ENCODE measurements around the gene CDH13.

Gene CDH13

DNA sequence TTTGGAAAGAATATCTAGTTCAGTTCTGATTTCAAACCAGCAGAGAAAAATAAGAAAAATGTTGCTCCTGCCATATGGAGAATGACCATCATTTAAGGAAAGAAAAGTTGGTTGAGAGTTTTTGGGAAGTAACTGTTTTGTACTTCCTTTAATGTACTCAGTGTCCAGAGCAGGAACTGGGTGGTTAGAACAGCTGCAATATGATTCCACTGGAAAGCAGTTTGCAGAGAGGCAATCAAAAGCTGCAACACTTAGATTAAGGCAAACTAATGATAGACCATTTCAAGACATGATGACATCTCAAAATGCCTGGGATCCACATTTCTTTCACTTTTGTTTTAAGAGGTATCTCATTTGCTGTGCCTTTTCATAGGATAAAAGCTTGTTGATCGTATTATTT lies 867.7 kb downstream of the CDH13 start:
- no peak for DNase-seq (ENCODE audit: low read depth in 2 of 2)

DNA sequence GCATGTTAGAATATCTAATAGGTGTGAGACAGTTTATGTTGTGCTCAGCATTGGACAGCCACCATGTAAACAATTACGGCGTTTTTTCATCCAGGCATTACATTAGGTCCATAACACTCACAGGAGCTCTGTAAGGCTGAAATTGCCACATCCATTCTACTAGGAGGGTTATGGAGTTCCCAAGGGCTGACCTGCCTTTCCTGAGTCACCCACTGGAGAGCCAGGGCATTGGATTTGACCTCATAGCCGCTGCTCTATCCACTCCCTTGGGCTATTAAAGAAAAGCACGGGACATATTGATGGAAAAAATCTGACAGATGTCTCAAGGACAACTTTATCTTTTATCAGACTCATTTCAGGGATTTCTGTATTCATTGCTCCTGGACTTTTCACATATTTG lies 874.7 kb downstream of the CDH13 start:
- no peak for DNase-seq (ENCODE audit: low read depth in 2 of 2)

DNA sequence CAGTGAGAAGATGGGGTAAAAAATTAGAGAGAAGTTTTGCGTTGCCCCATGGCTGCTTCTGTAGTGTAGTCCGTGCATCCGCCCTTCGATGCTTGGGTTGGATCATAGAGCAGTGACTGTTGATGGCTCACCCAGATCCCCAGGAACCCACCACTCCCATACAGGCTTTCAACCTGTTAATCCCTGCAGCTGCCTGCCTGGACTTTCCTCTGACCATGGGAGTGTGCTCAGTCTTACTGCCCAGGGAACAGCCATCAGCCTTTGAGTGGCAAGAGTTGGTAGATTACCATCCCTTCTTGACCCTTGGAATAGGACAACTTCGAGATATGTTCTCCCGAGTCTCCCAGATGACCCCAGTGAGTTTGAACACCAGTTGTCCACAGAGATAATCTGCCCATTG lies 881.5 kb downstream of the CDH13 start:
- DNase-seq (ENCODE audit: low read depth in 2 of 2): no peak

DNA sequence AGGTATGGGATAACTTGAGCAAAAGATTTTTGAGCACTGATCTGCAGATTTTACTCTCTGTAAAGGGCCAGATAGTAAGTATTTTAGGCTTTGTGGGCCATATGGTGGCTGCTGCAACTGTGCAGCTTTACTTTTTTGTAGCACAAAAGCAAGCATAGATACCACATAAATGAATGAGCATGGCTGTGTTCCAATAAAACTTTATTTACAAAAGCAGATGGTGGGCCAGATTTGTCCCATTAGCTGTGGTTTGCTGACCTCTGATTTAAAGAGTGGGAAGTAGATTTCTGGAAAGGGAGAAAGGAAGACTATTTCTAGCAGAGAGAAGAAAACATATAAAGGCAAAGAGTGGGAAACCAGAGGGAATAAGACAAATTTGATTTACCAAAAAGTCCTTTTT lies 882.5 kb downstream of the CDH13 start:
- no peak for DNase-seq (ENCODE audit: low read depth in 2 of 2)

DNA sequence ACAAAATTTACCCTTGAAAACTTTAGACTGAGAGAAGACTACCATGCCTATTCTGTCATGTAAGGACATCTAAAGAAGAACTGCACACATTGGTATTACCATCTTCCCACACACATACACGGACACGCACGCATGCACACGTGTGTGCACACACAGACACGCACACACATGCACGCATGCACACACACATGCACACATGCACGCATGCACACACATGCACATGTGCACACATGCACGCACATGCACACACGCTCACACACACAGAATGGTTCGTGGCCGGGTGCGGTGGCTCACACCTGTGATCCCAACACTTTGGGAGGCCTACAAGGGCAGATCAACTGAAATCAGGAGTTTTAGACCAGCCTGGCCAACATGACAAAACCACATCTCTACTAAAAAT lies 884.1 kb downstream of the CDH13 start:
- DNase-seq (ENCODE audit: low read depth in 2 of 2): no peak

DNA sequence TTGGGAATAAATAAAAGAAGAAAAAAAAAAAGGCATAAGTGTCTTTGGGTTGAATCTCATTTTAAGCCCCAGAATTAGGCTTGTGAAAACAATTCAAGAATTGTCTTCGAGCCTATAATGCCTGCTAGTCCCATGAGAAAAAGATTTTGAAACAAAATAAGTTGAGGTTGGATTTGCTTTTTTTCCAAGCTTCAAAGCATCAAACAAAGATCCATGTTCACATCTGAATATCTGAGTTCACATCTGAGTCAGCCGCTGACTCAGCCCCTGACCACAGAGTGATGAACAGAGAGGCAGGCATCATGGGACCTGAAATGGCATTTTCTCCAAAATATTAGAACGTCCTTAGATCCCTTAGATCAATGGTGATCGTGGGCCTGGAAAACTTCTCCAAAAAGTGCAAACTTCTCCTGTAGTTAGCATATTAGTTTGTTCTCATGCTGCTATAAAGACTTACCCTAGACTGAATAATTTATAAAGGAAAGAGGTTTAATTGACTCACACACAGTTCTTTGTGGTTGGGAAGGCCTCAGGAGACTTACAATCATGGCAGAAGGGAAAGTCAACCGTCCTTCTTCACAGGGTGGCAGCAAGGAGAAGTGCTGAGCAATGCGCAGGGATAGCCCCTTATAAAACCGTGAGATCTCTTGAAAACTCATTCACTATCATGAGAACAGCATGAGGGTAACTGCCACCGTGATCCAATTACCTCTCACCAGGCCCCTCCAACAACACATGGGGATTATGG lies 886.4 kb downstream of the CDH13 start:
- DNase-seq (ENCODE audit: low read depth in 2 of 2): no peak

DNA sequence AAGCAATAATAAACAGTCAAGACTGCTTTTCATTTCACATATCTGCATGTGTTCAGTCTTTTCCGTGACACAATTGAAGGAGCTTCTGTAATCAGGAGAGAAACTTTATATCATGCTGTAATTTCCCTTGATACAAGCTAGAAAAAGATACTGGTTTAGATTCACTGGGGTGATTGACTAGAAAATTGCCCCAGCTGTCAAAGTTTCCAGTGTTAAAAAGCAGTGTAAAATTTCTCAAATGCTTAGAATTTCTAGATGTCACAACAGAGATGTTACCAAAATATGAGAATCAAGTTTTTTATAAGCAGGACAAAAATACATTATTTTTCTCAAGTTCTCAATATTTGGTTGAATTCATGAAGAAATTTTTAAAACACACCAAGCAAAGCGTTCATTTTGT lies 888.6 kb downstream of the CDH13 start:
- no peak for DNase-seq (ENCODE audit: low read depth in 2 of 2)

DNA sequence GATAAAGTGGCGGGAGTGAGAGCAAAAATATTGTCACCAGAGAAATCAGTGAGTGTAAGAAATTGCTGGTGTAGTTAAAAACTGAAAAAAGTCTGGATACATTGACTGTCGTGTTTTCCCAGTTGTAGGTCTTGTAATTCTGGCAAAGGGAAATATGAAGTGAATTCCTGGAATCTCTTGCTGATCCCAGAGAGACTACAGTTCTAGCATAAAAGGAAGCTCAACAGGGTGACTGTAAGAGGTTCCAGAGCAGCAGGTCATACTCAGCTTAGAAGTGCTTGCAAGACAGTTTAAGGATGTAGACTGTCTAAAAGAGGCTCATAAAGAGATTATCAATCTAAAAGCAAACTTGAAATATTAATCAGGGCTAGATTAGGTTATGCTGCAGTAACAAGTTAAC lies 890.2 kb downstream of the CDH13 start:
- no peak for DNase-seq (ENCODE audit: low read depth in 2 of 2)

DNA sequence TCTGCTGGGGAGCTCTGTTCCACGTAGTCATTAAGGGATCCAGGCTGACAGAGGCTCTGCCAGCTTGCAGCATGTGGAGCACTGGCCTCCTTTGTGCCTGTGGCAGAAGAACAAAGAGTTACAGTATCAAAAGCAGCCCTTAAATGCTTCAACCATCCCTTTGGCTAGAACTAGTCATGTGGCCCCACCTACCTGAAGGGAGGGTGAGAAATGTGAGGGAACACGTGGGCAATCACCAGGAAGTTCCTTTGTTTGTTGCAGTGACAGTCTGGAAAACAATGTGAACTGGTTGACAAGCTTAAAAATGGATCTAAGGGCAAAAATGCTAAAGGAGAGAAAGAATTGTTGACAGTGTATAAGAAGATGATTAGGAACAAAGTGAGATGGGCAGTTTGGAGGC lies 890.6 kb downstream of the CDH13 start:
- DNase-seq (ENCODE audit: low read depth in 2 of 2): no peak

DNA sequence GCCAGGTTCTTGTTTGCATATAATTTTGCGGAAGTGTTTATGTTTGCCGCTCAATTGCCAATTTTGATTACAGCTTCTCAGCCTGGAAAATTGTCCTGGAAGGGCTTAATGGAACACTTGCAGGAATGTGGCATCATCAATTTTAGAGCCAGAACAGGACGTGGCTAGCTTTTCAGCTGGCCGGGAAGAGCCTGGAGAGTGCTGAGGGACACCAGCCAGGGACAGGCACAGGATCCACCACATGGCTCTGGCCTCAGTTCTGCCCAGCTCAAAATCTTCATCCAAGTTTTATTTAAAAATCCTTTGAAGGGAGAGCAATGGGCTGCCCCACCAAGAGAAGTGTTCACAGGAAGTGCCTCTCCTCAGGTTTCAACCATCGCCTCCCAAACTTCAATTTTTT lies 893.8 kb downstream of the CDH13 start:
- DNase-seq (ENCODE audit: low read depth in 2 of 2): no peak

DNA sequence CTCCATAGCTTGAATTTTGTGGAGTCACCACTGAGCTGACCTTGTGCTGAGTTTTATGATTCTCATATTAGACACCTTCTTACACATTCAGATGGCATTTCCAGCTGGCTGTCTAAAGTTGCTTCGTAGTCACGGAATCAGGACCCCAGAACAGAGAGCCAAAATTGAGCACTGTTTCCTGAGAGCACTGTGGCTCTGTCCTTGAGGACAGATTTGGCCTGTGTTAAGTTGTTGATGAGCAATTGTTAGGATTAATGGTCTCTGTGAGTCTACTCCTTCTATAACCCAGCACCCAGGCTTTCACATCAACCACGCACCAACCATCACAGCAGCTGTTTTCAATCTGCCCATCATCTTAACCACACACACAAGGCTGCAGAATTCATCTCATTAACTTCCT lies 903.5 kb downstream of the CDH13 start:
- no peak for DNase-seq (ENCODE audit: low read depth in 2 of 2)

DNA sequence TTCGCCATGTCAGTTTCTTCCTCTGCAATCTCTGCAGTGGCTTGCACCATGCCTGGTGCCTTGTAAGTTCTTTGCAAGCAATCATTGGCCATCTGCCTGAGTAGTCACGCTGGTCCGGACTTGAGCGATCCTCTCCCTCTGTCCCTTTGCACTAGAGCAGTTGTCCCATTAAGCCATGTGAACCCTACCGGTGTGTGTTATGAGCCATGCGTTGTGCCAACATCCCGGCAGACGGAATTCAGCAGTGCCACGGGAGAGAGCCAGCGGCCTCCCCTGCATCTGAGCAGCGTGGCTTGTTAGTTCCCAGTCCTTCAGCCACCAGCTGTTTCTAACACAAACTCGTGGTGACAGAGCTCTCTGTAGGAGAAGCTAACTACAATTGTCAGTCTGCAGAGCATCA lies 905.9 kb downstream of the CDH13 start:
- DNase-seq (ENCODE audit: low read depth in 2 of 2): no peak

DNA sequence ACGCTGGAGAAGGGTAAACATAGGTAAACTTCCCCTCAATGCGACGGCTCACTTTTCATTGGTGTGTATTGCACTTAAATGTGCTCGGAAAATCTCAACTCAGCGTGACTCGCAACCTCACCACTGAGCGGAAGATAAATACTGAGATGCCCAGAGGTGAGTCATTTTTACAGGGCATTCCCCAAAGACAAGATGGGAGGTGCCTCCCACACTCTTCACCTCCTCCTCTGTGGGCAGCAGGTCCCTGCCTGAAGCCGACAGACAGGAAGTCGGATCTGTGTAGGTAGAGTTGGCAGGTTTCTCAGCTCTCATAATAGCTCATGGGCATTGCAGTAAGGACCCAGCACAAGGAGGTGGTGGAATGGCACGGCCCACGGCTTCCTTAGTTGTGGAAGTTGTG lies 906.4 kb downstream of the CDH13 start:
- DNase-seq (ENCODE audit: low read depth in 2 of 2): no peak

DNA sequence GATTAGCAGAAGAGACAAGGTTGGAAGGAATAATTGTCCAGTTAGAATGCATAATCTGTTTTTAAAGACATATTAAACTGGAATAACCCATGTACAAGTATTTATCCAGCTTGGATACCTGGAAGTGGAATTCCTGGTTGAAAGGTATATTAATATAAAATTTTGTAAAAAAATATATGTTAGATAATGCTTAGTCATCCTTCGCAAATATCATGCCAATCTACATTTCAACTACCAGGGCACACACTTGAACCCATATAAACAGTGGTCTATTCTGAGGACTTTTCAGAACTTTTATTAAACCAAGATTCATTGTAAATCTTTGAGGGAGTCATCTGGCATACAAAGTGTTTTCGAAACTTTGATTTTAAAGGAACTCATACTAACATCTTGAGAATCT lies 911.9 kb downstream of the CDH13 start:
- DNase-seq (ENCODE audit: low read depth in 2 of 2): no peak

DNA sequence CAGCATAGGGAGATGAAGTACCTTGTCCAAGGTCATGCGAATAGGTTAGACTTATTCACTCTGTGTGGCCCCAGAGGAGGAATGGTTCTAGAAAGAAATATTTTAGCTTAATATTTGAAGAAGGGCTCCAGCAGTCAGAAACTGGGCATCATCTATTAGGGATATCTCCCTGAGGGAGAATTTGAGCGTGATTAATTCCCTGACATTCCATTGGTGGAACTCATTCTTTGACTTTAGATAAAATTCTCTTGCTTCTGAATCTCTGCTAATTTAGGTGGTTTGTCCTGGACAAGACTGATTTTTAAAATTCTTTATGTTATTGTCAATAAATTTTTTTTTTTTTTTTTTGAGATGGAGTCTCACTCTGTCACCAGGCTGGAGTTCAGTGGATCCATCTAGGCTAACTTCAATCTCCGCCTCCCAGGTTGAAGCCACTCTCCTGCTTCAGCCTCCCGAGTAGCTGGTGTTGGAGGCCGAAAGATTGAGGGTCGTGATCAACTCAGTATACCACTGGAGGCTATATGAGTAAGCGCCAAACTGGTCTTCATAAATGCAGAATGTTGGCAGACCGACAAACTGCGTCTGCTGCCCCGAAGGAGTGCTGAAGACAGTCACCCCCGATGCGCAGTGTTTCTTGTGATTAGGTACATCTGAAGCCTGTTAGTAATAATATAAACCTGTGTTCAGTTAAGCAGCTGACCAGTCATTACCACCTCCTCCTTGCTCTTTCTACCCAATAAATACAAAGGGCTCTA lies 913.1 kb downstream of the CDH13 start:
- no peak for DNase-seq (ENCODE audit: low read depth in 2 of 2)

DNA sequence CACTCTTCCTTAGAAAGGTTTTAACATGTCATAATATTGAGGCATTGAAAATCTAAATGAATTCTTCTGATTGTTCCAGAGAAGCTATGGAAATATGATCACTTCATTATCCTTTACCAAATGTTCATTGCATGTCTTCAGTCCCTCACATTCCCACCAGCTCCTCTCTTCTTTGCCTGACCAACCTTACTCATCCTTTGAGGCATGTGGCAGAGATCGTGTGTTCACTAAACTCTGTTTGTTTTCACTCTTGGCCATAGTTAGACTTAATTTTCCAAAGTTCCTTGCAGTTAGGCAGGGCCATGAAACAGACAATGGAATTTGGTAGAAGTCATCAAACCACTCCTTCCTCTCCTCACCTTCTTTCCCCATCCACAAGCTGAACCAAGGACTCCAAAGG lies 914.5 kb downstream of the CDH13 start:
- no peak for DNase-seq (ENCODE audit: low read depth in 2 of 2)

DNA sequence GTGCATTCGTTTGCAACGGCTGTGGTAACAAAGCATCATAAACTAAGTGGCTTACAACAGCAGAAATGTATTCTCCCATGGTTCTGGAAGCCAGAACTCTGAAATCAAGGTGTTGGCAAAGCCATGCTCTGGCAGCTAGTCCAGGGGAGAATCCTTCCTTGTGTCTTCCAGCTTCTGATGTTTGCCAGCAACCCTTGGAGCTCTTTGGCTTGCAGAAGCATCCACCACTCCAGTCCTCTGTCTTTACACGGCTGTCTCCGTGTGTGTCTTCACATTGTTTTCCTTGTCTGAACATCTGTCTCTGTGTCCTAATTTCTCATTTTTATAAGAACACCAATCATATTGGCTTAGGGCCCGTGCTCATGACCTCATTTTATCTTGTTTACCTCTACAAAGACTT lies 915.7 kb downstream of the CDH13 start:
- no peak for DNase-seq (ENCODE audit: low read depth in 2 of 2)

DNA sequence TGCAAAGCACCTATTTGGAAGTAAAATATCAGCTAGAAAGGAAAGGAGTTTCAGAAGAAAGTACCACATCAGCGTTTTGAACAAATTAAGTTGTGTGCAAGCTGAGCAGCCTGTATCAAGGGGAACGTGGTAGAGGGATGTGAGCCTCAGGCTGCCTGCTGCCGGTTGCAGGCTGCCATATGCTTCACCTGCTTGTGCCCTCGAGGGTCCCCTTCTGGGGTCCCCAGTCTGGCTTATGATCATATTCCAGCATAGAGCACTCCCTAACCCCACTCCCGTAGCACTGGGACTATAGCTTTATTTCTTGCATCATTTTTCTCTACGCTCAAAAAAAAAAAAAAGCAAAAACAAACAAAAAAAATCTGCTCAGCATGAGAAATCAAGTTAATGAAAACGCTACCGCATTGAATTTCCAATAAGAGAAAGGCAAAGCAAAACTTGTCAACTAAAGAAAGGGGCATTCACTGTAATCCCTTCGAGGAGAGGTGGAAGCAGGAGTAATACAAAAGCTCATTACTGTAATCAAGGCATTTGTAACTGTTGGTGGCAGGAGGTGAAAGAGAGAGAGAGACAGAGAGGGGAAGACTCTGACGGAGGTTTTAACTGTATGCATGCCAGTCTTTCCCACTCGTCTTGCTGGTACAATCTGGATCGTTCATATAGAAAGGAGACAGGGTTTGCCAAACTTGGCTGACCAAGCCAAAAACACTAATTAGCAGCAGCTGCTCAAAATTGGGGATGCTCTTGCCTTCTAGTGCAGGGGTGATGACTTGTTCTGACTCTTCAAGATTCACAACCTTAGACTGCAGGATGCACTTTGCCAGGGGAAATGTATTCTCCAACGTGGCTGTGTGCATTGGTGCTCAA lies 922.8 kb downstream of the CDH13 start:
- no peak for DNase-seq (ENCODE audit: low read depth in 2 of 2)

DNA sequence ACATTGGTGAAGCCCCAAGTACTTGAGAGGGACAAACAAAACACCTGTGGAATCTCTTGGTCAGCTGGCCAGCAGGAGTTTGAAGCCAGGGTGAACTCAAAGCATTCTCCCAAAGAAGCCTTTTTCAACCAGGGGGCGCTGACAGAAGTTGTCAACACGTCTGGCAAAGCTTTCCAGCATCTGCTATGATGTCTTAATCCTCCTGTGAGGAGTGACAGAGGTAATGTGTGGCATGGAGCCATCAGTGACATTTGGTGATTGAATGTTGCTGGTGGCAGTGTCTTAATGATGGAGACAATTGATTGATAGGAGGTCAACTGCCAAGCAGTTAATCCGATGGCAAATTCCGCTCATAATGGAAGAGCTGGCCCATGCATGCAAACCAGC lies 923.4 kb downstream of the CDH13 start:
- no peak for DNase-seq (ENCODE audit: low read depth in 2 of 2)

DNA sequence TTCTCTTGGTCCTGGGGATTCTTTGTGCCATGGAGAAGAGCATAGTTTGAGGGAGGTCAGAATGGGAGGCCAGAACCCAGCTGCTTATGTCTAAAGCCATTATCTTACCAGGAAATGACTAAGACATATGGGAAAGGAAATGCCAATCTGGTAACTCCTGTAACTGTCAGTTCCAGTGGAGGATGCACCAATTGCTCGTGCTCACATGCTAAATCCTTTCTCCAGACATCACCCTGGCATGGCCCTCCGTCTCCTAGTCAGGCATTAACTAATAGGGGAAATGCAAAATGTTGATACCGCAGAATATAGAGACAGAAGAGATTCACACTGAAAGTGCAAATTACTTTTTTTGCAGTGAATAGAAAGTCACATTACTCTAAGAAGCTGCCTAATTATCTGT lies 925.5 kb downstream of the CDH13 start:
- no peak for DNase-seq (ENCODE audit: low read depth in 2 of 2)

DNA sequence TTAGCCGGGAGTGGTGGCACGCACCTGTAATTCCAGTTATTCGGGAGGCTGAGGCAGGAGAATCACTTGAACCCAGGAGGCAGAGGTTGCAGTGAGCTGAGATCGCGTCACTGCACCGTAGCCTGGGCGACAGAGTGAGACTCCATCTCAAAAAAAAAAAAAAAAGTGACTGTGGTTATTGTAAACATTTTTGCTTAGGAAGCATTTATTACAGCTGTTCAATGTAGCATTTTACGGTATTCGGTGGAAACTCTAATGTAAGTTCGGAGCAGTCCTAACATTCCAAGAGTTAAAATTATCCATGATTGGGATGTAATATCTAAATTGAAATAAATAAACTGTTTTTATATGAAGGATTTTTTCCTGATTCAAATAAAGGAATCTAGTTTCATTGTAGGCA lies 926.2 kb downstream of the CDH13 start:
- no peak for DNase-seq (ENCODE audit: low read depth in 2 of 2)

DNA sequence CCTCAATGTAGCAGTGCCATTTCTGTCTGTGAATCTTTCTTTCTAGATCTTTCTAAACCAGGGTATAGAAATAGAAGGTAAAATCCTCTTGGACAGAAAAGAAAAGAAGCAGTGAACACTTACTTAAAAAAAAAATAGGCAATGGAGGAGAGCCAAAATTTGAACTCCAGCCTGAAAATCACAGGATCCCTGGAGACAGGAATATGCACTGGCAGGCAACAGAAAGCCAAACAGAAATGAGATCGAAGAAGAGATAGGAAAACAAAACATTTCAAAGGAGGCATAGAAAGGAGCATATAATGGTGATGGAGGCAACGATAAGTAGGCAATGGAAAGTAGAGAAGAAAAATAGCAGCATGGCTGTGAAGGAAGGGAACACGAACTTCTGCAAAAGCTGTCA lies 927.3 kb downstream of the CDH13 start:
- no peak for DNase-seq (ENCODE audit: low read depth in 2 of 2)

DNA sequence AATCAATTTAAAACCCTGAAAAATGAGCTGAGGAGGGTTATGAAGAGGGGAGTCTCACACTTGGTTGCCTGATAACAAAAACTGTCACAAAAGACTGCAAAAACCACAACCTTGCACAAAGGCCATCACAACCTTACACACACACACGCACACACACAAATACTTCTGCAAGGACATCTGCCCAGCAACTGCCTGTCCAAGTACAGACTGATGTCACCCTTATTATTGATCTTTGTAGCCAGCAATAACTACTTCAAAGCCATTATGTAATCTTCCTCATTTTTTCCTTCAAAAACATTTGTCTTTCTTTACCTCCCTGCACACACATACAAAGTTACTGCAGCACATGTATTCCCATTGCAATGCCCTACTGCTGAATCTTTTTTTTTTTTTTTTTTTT lies 927.8 kb downstream of the CDH13 start:
- DNase-seq (ENCODE audit: low read depth in 2 of 2): no peak
